ENCODE results near the gene GABPB1.

GABPB1 gene

DNA sequence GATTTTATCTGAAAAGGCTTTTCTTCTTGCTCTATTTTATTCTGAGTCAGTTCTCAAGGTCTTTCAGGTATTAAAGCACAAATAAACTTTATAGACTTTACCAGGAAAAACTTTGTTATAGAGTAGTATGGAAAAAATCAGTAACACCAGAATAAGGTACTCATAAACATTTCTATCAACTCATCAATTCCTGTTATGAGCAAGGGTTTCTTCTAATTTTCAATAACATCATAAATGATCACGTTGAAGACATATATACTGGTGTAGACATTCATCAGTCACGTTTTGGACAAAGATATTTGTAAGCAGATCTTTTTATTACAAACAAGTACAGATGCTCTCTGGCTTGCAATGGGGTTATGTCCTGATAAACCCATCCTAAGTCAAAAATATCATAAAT, 79.9 kb downstream of the GABPB1 start:
- FAIRE-seq = no peak

DNA sequence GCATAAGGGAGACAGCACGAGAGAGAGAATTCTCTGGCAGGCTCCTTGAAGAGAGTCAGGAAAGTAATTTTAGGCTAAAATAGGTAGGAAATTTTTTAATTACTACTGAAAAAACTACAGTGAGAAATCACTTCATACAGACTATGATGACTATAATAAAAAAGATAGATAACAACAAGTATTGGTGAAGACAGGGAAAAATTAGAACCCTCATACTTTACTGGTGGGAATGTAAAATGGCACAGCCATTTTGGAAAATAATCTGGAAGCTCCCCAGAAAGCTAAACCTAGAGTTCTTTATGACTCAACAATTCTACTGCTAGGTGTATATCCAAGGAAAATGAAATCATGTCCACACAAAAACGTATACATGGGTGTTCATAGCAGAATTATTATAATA, 87.4 kb downstream of the GABPB1 start:
- FAIRE-seq = no peak

DNA sequence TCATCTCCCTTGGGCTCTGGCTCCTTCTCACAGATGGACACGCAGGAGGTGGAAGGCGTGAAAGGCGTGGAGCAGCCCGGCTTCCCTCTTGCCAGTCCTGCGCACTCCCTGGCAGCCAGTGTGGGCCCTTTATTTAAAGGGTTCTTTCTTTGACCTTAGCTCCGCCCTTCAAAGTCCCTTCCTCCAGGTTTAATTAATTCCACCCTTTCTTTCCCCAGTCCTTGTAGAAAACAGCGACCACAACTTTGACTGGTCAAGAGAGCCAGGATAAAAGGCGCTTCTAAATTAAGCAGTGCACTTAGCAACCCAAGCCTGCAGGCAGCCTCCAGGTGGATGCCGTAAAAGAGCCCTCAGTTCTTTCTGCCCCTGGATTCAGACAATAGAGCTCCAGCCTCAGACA, 89.4 kb downstream of the GABPB1 start, which contains the start of gene HDC:
Gene HDC, minus strand, starts transcription at position 107 of the 400 bp plus-strand sequence. Its CDS starts 103 bp downstream, at position 4.
- no peak for FAIRE-seq

DNA sequence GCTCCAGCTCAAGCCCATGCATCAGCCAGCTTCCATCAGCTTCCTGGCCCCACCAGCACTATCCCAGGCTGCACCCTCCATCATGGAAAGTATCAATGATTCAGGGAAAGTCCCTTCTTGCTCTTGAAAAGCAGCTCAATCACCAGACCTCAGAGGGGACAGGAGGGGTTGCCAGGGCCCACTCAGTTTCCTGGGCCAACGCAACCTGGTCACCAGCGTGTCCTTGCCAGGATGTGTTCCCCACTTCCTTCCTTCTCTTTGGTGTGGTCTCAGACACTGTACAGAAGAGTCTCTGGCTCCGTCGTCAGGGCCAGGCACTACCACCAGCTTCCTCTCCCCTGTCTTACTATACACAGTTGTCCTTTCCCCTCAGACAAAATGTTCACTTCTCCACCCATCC, 92.5 kb downstream of the GABPB1 start:
- no peak for FAIRE-seq

DNA sequence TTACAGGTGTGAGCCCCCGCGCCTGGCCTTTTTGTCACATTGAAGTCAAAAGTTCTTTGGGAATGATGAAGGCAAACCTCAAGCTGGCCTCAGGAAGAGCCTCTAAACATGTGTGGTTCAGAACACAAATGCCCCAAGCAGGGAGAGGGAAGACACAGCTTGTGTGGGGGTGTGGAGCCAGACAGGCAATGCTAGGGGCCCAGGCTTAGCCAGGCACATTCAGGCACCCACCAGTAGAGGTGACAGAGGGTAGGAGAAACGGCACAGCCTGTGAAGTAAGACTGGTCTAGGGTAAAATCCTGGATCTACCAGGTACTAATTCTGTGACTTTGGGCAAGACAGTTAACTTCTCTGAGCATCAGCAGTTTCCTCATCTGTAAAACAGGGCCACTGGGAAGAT, 93.0 kb downstream of the GABPB1 start:
- no peak for FAIRE-seq

DNA sequence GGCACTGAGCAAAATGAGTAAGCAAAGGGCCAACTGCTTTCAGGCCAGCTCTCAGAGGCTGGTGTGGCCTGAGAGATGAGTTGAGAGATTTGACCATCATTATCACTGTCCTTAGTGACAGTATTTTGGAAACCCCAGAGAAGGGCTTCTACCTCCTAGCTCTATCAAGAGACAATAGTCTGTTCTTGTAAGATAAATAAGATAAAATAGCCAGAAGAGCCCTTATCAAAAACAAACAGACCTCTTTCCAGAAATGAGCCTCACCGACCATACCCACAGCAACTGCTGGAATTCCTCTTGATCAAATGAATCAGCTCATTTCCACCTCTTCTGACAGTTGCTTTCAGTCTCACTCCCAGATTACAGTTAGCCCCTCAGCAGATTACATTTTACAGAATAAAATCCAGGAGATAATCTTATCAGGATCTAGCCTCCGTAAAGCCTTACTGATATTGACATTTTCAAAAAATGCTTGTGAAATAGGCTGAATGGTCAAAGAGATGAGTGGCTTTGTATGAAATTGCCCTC, 94.0 kb downstream of the GABPB1 start:
- FAIRE-seq = no peak

DNA sequence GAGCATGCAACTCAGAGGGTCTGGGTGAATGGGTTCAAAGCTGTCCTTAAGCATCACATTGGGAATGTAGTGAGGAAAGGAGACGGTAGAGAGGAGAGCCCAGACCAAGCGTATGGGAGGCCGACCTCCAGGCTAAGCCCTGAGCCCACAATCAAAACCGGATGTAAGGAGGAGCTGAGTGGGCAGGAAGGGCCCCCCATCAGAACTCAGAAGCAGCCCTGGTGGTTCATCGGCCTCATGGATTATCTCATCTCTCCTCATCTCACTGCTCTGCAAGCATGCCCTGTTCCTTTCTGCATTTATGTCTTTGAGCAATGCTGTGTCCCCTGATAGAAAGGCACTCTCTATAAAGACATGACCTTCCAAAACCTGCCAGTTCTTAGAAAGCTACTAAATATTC, 95.7 kb downstream of the GABPB1 start:
- FAIRE-seq = no peak

DNA sequence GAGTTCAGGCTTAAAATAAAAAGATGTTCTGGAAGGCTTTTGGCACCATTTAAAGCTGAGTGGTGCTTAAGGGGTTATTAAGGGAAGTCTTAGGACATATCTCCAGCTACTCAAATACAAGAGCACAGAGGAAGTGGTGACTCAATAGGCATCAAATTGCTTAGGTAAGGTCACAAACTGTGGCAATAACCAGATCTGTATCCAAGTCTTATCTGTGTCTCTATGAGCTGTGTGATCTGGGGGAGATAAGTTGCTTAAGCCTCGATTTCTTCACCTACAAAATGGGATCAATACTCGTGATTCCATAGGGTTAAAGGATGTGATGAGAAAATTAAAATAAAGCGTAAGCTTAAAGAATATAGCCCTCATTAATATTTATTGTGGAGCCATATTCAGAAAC, 97.1 kb downstream of the GABPB1 start:
- no peak for FAIRE-seq

DNA sequence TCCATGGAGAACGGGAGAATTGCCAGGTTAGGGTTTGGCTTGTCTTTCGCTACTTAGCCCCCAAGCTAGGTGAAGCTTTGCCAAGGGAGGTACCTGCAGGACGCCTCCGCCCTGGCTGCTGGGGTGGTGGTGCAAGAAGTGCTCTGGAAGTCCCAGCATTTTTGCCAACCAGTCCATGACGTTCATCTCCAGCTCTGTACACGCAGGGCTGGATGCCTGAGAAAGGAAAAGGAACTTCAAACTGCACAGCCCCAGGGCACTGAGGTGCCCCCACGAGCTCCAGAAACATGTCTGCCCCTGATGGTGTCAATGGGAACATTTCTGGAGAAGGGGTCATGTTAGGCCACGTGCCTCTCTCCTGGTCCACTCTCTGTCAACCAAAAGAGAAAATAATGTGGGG, 97.7 kb downstream of the GABPB1 start:
- no peak for FAIRE-seq

DNA sequence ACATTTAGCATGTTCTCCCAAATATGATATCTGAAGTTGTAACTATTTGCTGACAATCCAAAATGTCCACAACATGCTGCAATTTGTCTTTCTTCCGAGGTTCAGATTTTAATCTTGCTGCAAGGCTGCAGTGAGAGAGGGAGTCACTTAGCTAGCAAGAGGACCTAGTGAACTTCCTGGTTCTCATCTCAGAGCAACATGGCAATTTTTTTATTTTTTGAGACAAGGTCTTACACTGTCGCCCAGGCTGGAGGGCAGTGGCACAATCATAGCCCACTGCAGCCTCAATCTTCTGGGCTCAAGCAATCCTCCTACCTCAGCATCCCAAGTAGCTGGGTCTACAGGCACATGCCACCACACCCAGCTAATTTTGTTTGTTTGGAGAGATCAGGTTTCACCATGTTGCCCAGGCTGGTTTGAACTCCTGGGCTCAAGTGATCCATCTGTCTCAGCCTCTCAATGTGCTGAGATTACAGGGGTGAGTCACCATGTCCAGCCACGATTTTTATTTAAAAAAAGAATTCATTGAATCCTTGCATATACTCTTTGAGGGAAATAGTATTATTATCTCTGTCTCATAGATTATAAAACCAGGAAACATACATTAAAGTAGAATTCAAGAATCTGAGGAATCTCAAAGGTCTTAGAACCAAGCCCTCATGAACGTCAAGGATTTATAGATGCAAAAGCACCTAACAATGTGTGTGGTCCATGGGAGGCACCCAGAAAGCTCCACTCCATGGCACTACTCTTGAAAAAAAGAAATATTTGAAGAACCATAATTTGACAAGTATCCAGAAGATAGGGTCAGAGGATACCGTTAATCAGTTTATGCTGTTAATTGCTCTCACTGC, 98.6 kb downstream of the GABPB1 start:
- no peak for FAIRE-seq

DNA sequence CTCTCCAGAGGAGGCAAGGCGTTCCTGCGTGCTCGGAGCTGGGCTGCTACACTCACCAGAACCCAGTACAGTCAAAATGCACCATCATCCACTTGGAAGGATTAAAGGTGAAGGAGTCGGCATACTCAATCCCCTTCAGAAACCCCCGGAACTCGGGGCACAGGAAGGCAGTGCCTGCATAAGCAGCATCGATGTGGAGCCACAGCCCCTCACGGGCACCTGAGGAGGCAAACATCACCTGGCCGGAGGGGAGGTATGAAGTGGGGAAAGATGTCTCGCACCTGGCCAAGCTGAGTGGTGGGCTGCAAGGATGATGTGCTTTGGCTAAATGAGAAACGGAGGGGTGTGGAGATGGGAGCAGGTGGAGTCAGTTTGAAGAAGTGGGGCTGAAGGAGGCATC, 102.4 kb downstream of the GABPB1 start:
- FAIRE-seq = no peak

DNA sequence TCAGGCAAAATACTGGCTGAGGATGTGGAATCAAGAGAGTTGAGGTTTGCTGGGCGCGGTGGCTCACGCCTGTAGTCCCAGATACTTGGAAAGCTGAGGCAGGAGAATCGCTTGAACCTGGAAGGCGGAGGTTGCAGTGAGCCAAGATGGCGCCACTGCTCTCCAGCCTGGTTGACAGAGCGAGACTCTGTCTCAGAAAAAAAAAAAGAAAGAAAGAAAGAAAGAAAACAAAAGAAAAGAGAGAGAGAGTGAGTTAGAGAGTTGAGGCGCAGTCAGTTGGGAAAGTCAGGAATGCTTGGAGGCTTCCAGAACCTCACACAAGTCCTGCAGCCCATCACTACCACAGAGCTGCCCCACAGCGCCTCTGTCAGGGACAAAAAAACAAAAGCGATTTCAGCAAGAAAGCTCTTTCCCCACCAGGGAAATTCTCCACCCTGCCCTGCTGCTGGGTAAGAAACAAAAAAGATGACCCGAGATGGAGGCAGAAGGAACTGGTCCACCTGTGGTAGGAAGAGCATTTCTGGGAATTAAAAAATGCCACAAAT, 103.3 kb downstream of the GABPB1 start:
- no peak for FAIRE-seq

DNA sequence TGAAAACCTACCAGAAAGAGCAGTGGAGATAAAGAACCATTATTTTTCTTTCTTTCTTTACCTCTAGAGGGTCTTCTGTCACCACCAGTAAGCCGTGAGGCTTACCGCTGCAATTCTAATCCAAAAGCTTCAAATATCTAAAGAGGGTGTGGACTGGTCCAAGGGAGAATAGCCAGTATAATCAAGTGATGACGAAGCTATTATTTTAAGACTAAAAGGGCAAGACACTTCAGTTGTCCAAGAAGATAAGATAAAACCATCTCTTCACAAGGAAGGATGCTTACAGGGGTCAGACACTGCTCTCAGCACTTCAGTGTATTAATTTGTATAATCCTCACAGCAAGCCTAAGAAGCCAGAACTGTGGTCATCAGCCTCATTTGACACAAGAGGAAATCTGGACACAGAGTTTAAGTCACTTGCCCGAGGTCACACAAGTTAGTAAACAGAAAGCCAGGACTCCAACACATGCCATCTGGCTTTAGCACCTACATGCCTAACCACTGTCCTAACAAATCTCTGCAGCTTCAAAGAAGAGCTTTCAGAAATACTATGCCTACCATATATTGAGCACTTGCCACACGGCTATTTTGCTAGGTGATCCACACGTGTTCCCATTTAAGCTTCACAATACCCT, 104.1 kb downstream of the GABPB1 start:
- FAIRE-seq = no peak

DNA sequence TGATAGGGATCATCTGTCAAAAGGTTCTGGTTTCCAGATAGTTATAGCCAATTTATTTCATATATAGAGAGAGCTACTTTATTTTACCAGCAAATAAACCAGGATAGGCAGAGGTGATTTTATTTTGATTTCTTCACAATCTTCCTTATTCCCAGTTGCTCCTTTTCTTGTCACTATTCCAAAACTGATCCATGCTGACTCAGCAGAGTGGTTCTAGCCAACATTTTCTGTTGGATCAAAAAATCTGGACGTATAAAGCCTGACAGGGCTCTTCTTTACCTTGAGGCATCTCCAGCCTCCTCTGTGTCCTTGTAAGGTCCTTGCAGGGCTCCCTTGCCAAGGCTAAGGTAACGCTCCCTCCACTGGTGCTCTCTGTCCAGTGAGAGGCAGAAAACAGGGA, 105.3 kb downstream of the GABPB1 start:
- FAIRE-seq = no peak

DNA sequence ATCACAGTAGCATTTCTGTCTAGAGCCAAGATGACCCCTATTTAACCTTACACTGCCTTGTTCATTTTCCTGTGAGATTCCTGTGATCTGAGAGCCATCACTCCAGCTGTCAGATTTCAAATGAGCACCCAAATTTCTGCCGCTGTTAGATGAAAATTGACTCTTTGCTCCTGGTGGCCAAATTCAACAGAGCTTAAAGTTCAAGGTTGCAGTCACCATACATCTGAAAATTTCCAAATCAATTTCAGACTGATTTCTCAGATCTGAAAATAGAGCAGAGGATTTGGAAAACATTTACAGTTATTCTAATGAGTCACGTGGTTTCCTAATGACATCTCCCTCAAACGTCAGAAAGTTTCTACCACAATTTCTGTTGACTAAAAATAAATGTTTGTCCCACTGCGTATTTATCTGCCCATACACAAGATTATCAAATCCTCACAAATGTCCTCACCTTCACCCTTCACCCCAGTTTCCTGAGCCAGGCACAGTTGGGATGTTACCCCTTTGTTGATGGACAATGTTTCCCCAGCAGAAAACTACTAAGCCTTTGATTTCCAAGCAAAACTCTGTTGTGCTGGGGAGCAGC, 105.9 kb downstream of the GABPB1 start:
- no peak for FAIRE-seq

DNA sequence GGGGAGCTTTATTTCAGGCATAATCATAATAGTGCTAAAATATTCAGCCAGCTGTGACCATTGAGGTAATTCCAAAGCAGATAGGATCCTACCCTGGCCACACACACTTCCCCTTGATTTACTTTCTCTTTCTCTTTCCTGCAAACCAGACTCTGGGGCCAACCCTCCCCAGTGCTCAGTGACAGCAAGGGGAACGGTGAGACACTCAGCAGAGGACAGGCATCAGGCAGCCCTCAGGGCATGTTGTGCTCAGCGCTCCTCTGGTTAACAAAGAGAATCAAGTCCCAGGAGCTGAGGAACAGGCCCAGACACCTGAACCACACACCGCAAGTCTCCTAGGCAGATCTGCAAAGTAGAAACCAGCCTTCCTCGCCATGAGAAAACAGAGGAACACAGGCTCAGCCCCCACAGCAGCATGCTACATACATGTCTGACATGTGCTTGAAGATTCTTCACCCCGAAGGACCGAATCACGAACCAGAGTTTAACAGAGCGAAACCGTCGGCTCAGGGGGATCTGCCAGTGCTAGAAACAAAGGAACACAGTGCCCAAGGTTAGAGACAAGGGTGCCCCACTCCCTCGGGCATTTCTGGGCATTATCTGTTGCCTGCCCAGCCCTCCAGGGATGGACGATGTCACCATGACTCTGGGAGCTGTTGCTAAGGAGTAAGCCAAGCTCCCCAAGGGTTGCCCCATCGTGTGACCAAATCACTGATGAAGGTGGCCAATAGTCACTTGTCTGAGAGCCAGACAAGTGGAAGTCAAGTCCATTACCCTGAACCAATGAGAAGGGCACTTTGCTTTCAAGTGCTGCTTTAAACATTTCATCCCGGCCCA, 107.0 kb downstream of the GABPB1 start:
- no peak for FAIRE-seq

DNA sequence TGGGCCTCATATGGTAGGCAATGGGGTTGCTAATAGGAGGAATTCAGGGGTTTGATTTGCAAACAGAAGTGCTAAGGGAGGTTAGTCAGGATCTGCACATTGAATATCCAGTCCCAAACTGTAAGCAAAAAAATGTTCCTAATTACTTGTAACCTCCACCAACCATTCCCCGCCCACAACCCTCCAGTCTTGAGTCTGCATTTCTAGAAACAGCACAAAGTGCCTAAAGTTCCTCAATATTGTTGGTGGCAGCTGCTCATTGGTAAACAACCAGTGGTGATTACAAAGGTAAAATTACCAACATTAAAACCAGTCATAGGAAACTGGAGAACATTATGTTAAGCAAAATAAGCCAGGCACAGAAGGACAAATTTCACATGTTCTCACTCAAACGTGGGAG, 108.4 kb downstream of the GABPB1 start:
- no peak for FAIRE-seq

DNA sequence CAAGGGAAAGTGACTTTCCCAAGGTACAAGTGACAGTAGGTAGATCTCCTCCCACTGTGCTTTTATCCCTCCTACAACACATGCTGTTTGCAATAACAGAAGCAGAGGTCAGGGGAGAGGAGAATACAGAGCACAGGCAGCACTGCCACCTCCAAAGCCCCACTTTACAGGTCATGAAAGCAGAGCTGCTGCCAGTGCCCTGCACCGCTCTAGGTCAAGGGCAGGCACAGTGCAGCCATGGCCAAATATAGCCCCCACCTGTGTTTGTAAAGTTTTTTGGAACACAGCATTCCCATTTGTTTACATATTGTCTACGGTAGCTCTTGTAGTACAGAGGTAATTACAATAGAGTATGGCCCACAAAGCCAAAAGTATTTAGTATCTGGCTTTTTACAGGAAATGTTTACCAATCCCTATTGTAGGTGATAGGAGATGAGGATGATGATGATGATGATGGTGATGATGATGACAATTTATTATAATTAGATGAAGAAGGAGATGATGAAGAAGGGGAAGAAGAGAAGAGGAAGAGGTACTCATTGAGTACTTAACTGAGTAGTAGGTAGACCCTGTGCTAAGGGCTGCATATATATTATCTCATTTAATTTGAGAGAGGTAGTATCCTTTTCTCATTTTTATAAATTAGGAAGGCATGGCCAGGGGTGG, 109.9 kb downstream of the GABPB1 start:
- FAIRE-seq = no peak

DNA sequence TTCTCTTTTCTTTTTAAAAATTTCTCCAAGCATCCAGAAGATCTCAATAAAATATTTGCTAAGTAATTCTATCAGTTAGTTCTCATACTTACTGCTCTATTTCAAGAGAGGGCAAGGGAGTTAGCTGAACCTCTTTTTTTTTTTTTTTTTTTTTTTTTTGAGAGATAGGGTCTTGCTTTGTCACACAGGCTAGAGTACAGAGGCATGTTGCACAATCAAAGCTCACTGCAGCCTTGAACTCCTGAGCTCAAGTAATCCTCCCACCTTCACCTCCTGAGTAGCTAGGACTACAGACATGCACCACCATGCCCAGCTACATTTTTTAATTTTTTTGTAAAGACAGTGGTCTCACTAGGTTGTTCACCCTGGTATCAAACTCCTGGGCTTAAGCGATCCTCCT, 110.8 kb downstream of the GABPB1 start:
- FAIRE-seq = no peak

DNA sequence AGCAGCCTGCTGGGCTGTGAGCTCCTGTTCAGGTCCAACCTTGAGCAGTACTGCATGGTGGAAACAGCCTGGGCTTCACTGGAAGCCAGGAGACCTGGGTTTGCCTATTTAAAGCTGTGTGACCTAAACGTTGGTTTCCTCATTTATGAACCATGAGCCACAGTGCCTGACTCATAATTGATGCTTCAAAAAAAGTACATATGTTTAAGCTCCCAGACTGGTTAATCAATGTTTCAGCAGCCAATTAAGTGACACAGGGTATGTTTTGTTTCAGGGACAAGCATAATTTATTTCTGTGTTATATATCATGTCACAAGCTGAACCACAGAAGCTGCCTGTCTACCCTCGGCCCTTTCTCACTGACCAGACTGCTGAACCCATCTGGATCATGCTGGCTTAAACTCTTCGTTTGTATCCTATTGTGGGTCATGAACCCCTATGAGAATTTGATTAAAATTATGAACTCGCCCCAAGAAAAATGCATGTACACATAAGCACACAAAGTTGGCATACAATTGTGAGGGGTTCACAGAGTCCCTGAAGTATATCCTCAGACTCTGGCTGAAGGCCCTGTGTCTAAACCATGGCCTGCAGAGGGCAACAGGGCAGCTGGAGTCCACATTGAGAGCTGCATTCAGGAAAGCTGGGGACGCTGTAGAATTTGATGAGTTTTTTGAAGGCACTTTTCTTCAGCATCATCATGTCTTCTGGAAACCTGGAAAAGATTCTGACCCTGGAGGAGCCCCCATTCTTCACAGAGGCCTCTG, 113.1 kb downstream of the GABPB1 start:
- no peak for FAIRE-seq

DNA sequence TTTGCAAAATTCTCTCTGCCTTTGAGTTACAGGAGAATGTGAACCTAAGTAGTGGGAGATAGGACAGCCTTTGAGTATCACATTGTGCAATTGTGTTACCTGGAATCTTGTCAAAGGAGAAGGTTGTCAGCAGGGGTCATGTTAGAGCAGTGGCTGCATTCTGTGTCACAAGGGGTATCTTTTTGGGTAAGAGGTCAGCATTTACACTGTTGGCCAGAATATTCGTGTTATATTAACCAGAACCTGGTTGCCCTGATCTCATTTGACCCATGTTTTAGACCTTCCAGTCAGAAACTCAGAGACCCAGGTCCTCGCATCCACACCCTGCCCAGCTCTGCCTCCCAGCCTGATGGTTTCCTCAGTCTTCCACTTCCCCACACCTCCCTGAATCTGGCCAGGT, 116.7 kb downstream of the GABPB1 start:
- no peak for FAIRE-seq
